Memory B cell (primary cell): ENCODE measurements around the gene FRS2.

Source experiments
- ATAC-seq: fragments of 150-1000 bp; cut with Tn5 transposase; 2 replicates; pipeline ENCODE4 v1.10.0; 2021; ENCODE audit warnings: low read depth, mild to moderate bottlenecking, moderate library complexity
- DNase-seq, 2 donors: peaks; one replicate each; pipeline ENCODE4 v3.0.0; 2022; ENCODE audit warnings: low spot score in 2 of 2
- H3K27ac Mint-ChIP-seq: one replicate; pipeline ENCODE4 v1.8.0; 2022; ENCODE audit warnings: mild to moderate bottlenecking, moderate library complexity, mixed read lengths
- H3K27me3 Mint-ChIP-seq: one replicate; pipeline ENCODE4 v1.8.0; 2022; ENCODE audit warnings: mixed read lengths
- H3K36me3 Mint-ChIP-seq: one replicate; pipeline ENCODE4 v1.8.0; 2022; ENCODE audit warnings: mild to moderate bottlenecking, mixed read lengths
- H3K4me1 Mint-ChIP-seq: one replicate; pipeline ENCODE4 v1.8.0; 2022; ENCODE audit warnings: mixed read lengths
- H3K4me3 Mint-ChIP-seq: one replicate; pipeline ENCODE4 v1.8.0; 2022; ENCODE audit warnings: mild to moderate bottlenecking, moderate library complexity, mixed read lengths
- H3K9me3 Mint-ChIP-seq: one replicate; pipeline ENCODE4 v1.8.0; 2022; ENCODE audit warnings: mixed read lengths

The FRS2 gene

GRCh38 chr12:69470189-69471075 lies at the start of gene FRS2:
Gene FRS2, plus strand, starts transcription at chr12:69470388. Its CDS starts 98,643 bp downstream, at chr12:69569031.
- Mint-ChIP-seq H3K36me3 (peaks cover 10% of the 10 kb centered on the region), H3K9me3 (no peaks in the 10 kb centered on the region)

GRCh38 chr12:69421548-69421947 lies 48.6 kb upstream of the FRS2 start:
- no peak for ATAC-seq
- DNase-seq, result no peak
- H3K36me3 Mint-ChIP-seq, result no peaks in the 10 kb centered on the region
- H3K27me3 Mint-ChIP-seq, result no peaks in the 10 kb centered on the region
- H3K4me1 Mint-ChIP-seq, result no peaks in the 10 kb centered on the region
- H3K4me3 Mint-ChIP-seq, result no peak overlapping the region
- no peak overlapping the region for H3K27ac Mint-ChIP-seq
- H3K9me3 Mint-ChIP-seq, result no peaks in the 10 kb centered on the region

More at GRCh38 chr12:69470189-69471075, at the start of gene FRS2:
- Mint-ChIP-seq H3K4me3 (peak within 1 kb of the TSS; percentile 99), H3K27me3 (no peaks in the 10 kb centered on the region), H3K4me1 (peaks cover 44% of the 10 kb centered on the region), H3K27ac (peak within 1 kb of the TSS; percentile 99)
- DNase-seq (peak; percentile 69 to 74), ATAC-seq (peak; percentile 96)

- DNase-seq, result no peak
- H3K27me3 Mint-ChIP-seq, result no peaks in the 10 kb centered on the region
These were observed 46.9 kb upstream of the FRS2 start for GRCh38 chr12:69423037-69423905.

GRCh38 chr12:69425417-69425816 lies 44.8 kb upstream of the FRS2 start:
- Mint-ChIP-seq H3K4me1 (no peaks in the 10 kb centered on the region), H3K36me3 (no peaks in the 10 kb centered on the region), H3K4me3 (no peak overlapping the region), H3K9me3 (no peaks in the 10 kb centered on the region), H3K27ac (no peak overlapping the region), H3K27me3 (no peaks in the 10 kb centered on the region)
- DNase-seq (no peak), ATAC-seq (no peak)

More at GRCh38 chr12:69423037-69423905, 46.9 kb upstream of the FRS2 start:
- ATAC-seq, result no peak
- no peaks in the 10 kb centered on the region for H3K36me3 Mint-ChIP-seq
- no peaks in the 10 kb centered on the region for H3K4me1 Mint-ChIP-seq
- no peak overlapping the region for H3K27ac Mint-ChIP-seq
- H3K9me3 Mint-ChIP-seq, result no peaks in the 10 kb centered on the region
- no peak overlapping the region for H3K4me3 Mint-ChIP-seq

GRCh38 chr12:69428351-69429073 lies 41.7 kb upstream of the FRS2 start:
- ATAC-seq (no peak), DNase-seq (no peak)
- Mint-ChIP-seq H3K36me3 (no peaks in the 10 kb centered on the region), H3K27me3 (no peaks in the 10 kb centered on the region), H3K9me3 (no peaks in the 10 kb centered on the region), H3K4me1 (no peaks in the 10 kb centered on the region), H3K4me3 (no peak overlapping the region), H3K27ac (peak overlapping the region; percentile 14)

GRCh38 chr12:69430942-69431590 lies 39.1 kb upstream of the FRS2 start:
- Mint-ChIP-seq H3K9me3 (no peaks in the 10 kb centered on the region), H3K4me1 (no peaks in the 10 kb centered on the region), H3K27ac (no peak overlapping the region), H3K27me3 (no peaks in the 10 kb centered on the region), H3K36me3 (no peaks in the 10 kb centered on the region), H3K4me3 (no peak overlapping the region)
- ATAC-seq, result no peak
- DNase-seq, result no peak

GRCh38 chr12:69431591-69432222 lies 38.5 kb upstream of the FRS2 start:
- ATAC-seq, result no peak
- no peak overlapping the region for H3K4me3 Mint-ChIP-seq
- DNase-seq, result no peak
- no peaks in the 10 kb centered on the region for H3K9me3 Mint-ChIP-seq
- no peaks in the 10 kb centered on the region for H3K4me1 Mint-ChIP-seq
- H3K27me3 Mint-ChIP-seq, result no peaks in the 10 kb centered on the region
- no peak overlapping the region for H3K27ac Mint-ChIP-seq
- H3K36me3 Mint-ChIP-seq, result no peaks in the 10 kb centered on the region

GRCh38 chr12:69433653-69434052 lies 36.5 kb upstream of the FRS2 start:
- Mint-ChIP-seq H3K27me3 (no peaks in the 10 kb centered on the region), H3K9me3 (no peaks in the 10 kb centered on the region), H3K27ac (no peak overlapping the region), H3K4me3 (no peak overlapping the region), H3K36me3 (no peaks in the 10 kb centered on the region), H3K4me1 (no peaks in the 10 kb centered on the region)
- no peak for ATAC-seq
- no peak for DNase-seq

- no peak for ATAC-seq
These were observed 34.5 kb upstream of the FRS2 start for GRCh38 chr12:69435644-69436043.

GRCh38 chr12:69437073-69437472 lies 33.1 kb upstream of the FRS2 start:
- DNase-seq (no peak), ATAC-seq (no peak)
- Mint-ChIP-seq H3K27ac (no peak overlapping the region), H3K27me3 (no peaks in the 10 kb centered on the region), H3K36me3 (no peaks in the 10 kb centered on the region), H3K4me3 (no peak overlapping the region), H3K4me1 (no peaks in the 10 kb centered on the region), H3K9me3 (no peaks in the 10 kb centered on the region)

More at GRCh38 chr12:69435644-69436043, 34.5 kb upstream of the FRS2 start:
- H3K36me3 Mint-ChIP-seq, result no peaks in the 10 kb centered on the region
- H3K9me3 Mint-ChIP-seq, result no peaks in the 10 kb centered on the region
- no peaks in the 10 kb centered on the region for H3K4me1 Mint-ChIP-seq
- H3K4me3 Mint-ChIP-seq, result no peak overlapping the region
- H3K27me3 Mint-ChIP-seq, result no peaks in the 10 kb centered on the region
- DNase-seq, result no peak
- H3K27ac Mint-ChIP-seq, result no peak overlapping the region

- no peaks in the 10 kb centered on the region for H3K9me3 Mint-ChIP-seq
- H3K36me3 Mint-ChIP-seq, result no peaks in the 10 kb centered on the region
- H3K4me3 Mint-ChIP-seq, result no peak overlapping the region
- H3K27ac Mint-ChIP-seq, result no peak overlapping the region
- no peaks in the 10 kb centered on the region for H3K4me1 Mint-ChIP-seq
- DNase-seq (no peak), ATAC-seq (no peak)
- H3K27me3 Mint-ChIP-seq, result no peaks in the 10 kb centered on the region
These were observed 31.6 kb upstream of the FRS2 start for GRCh38 chr12:69438539-69438938.

- no peaks in the 10 kb centered on the region for H3K4me1 Mint-ChIP-seq
- no peaks in the 10 kb centered on the region for H3K9me3 Mint-ChIP-seq
- no peak for ATAC-seq
- no peak for DNase-seq
- peaks cover 4% of the 10 kb centered on the region for H3K27me3 Mint-ChIP-seq
- no peak overlapping the region for H3K27ac Mint-ChIP-seq
- no peak overlapping the region for H3K4me3 Mint-ChIP-seq
- H3K36me3 Mint-ChIP-seq, result peaks cover 2% of the 10 kb centered on the region
These were observed 30.2 kb upstream of the FRS2 start for GRCh38 chr12:69440016-69440415.

- Mint-ChIP-seq H3K4me3 (no peak overlapping the region), H3K4me1 (no peaks in the 10 kb centered on the region), H3K27ac (no peak overlapping the region), H3K9me3 (no peaks in the 10 kb centered on the region), H3K27me3 (peaks cover 4% of the 10 kb centered on the region), H3K36me3 (peaks cover 2% of the 10 kb centered on the region)
- ATAC-seq (no peak), DNase-seq (no peak)
These were observed 29.3 kb upstream of the FRS2 start for GRCh38 chr12:69440886-69441285.
